HPDE6-E6E7 (cell line): ENCODE results near the gene CCNT2.
"Not testable (repeated sequence)": the region's sequence is repeated elsewhere in the genome, so short reads cannot be mapped to it uniquely, and the experiment has no call there.

Experiments
- DNase-seq: peaks from one replicate; pipeline ENCODE4 v3.0.0; 2011; ENCODE audit warnings: missing footprints; ENCODE audit errors: extremely low spot score

Gene CCNT2

DNA sequence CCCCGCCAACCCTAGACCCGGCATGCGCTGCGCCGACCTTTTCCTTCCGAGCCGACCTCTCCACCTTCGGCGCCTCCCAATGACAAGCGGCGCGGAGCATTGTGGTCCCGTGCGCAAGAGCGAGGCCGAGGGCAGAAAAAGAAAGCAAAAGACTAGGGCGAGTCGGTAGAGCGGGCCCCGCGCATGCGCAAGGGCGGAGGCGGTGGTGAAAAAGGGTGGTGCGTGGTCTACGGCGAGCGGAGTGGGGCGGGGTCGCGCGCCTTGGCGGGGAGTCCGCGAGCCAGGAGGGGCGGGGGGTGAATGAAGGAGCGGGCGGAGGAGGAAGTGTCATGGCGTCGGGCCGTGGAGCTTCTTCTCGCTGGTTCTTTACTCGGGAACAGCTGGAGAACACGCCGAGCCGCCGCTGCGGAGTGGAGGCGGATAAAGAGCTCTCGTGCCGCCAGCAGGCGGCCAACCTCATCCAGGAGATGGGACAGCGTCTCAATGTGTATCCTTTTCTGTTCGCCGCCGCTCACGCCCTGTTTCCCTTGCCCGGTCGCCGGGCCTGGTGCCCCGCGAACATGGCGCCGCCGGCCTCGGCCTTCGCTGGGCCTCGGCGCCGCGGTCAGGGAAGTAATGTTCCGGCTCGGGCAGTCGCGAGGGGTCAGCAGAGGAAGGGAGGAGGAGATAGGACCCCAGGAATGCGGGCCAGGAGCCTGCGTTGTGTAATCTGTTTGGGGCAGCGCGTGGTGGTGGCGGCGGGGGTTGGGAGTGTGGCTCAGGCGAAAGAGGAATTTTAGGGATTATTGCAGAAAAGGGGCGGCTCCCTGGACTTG, at the start of gene CCNT2:
Gene CCNT2, plus strand, starts transcription at position 297 of the 815 bp plus-strand sequence. Its CDS starts 33 bp downstream, at position 330.
- DNase-seq, result peak; percentile 98

DNA sequence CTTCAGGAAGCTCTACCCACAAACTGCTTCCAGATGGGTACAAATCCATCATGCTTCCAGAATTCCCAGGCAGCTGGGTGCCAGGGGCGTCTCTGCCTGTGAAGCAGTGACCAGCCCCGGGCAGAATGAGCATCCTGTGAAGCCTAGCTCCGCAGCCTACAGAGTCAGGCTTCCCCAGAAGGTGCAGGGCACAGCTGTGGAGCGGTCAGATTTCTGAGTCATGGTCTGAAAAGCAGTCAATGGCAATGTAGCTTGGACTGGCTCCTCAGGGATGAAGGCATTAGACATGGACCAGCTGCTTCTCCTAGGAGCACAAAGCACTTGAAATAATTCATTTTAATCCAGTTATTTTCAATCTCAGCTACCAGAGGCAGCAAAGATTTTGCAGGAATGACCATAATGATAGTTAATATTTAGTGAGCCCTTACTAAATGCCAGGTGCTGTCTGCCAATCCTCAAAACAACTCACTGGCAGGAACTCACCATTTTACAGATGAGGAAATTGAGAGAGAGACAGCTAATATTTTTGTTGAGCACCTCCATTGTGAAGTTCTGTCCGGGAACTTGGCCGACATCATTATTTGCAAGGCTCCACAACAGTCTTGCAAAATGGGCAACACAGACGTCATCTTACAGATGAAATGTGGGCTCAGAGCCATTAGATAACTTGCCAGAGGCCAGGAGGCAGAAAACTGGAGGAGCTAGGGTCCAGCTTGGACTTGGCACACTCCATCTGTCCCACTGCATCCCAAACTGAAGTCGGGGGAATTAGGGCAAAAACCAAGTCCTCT, 48.5 kb upstream of the CCNT2 start:
- no peak for DNase-seq

DNA sequence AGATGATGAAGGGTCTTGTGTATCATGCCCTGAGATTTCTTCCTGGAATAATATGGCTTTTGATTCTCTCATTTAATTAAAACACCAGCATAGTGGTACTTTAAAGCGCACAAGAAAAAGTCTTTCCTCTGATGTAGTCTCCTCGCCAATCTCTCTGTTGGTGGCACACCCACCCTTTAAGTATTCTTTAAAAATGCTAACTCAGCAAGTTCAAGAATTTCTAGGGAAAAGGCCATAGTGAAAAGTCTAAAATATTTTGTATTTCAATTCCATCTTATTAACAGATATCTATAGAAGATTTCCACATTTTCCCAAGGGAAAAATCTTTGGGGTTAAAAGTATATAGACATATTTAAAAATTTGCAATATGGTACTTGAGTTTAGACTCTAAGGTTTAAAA, 45.5 kb upstream of the CCNT2 start:
- DNase-seq, result no peak

DNA sequence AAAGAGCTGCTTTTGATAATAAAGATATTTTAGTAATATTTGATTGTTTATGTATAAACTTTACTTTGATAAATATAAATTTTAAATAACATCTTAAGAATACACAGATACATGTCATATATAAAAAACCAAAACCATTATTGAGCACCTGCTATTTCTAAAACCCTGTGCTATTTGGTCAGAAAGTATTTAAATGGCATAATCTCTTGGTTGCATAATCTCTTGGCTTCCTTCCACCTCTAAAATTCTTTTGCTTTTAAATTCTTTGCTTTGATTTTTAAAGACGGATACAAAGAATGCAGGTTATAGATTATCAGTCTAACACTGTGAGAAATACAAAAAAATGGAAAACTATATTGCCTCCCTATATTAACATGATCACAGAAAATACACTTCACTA, 43.3 kb upstream of the CCNT2 start:
- no peak for DNase-seq

DNA sequence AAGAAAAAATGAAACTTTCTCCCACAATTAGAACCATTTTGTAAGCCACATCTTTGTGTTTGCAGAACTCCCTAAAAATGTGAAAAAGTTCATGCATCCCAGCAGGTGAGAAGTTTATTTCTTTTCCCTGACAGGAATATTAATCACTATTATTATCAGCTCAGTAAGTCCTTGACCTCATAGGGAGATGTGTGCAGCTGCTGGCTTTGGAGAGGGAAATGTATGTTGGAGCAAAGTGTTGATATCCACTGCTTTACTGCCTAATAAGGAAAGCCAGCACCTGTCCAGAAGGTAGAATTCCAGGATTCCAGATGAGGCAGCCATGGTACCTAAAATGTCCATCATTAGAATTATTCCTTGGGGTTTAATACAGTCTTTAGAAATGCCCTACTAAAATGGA, 35.8 kb upstream of the CCNT2 start:
- DNase-seq, result no peak

DNA sequence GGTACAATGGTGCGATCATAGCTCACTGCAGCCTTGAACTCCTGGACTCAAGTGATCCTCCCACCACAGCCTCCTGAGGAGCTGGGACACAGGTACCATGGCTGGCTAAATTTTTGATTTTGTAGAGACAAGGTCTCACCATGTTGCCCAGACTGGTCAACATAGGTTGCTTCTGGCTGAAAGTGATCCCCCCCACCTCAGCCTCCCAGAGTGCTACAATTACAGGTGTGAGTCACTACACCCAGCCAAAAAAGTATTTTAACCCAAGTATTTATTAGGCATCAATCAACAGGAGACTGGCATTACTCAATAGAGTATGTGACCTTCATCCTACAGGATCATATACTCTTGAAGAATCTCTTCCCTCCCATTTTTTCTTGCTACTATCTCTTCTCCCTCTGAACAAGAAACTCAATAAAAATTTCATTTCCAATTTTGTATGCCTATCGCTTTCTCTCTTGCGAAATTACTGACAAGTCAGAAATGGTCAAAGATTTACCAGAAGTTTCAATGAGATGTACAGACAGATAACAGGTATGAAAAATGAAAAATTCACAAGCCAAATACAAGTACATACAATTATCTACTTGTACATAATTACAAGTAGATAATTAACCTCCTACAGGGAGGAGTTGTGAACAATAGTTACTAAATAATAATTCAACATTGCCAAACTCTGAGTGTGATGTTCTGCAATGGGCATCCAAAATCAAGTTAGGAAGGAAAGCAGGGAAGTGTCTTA, 34.9 kb upstream of the CCNT2 start:
- DNase-seq, result no peak

DNA sequence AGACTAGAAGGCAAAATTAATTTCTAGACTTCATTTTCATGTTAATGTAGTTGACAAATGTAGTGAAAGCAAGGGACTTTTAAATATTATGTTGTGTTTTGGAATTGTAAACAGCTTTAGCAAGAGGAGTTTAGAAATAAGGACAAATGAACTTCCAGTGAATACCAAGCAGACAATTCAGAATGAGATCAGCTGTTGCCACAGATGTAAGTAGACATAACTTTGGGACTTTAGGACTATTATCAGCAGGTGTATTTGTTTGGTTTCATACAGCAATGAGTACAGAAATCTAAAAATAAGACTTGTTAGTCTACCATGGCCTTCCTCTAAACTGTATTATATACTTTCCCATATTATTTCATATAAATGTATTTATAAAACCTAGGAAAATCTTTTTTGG, 34.2 kb upstream of the CCNT2 start:
- DNase-seq, result no peak

DNA sequence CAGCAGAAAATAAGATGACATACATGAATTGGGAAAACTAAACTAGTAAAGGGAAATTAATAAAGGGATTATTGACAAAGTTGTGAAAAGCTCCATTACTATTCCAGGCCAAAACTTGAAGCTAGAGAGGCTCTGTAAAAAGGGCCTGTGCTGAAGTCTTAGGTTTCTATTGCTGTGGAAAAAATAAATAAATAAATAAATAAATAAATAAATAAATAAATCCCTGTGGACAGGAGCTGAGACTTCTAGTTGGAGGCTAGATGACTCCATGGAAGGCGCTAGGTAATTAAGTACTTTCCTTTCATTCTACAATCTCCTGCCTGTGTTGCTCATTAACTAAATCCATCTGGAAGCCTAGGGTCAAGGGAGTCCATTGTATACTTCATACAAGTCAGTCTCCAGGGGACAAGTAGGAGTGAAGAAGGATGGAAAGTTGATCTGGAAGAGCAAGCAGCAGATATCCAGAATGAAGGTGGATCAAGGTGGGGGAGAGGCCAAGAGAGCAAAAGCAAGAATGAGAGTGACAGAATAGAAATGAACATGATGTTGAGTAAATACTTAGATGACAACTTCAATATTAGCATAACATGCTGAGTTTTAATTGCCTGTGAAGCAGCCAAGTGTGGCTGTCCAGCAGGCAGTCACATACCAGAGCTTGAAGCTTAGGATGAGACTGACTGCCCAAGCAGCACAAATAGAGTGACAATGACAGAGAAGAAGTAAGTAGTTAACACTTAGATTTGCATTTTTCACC, 26.2 kb upstream of the CCNT2 start:
- no peak for DNase-seq

DNA sequence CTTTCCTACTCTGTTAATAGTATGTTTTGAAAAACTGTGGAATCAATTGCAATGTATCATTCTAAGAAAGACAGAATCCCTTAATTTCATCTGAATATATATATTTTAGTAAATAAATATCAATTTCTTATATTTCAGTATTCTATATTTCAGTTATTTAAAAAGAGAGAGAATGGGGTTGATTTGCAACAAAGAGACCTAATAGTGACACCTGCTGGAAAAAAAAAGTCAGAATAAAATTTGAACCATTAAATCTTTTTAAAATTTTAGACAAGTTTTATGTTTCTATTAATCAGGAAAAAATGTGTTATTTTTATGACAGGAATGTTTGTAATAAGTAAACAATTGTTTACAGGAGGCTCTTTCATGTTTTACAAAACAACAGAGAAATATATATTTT, 20.7 kb upstream of the CCNT2 start:
- no peak for DNase-seq

DNA sequence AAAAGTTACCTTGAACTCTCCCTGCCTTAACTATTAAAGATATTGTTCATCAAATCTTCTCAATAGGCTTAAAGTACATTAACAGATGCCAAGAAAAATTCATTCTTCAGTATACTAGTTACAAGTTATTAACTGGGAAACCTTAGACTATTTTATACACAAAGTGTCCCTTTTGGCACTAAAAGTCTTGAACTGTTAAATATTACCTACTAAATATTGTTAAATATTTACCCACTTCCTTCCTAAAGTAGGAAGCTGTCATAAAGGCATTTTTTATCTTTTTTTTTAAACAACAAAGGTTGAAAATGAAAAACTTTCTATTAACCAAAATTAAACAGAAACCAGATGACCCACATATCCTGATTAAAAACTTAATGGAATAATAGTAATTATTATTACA, 19.4 kb upstream of the CCNT2 start:
- no peak for DNase-seq

DNA sequence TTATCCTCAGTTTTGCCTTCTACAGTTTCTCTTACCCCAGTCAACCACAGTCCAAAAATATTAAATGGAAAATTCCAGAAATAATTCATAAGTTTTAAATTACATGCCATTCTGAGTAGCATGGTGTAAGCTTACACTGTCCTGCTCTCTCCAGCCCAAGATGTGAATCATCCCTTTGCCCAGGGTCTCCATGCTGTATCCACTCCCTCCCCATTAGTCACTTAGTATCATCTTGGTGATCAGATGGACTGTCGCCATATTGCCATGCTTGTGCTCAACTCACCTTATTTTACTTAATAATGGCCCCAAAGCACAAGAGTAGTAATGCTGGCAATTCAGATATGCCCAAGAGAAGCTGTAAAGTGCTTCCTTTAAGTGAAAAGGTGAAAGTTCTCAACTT, 18.5 kb upstream of the CCNT2 start:
- no peak for DNase-seq

DNA sequence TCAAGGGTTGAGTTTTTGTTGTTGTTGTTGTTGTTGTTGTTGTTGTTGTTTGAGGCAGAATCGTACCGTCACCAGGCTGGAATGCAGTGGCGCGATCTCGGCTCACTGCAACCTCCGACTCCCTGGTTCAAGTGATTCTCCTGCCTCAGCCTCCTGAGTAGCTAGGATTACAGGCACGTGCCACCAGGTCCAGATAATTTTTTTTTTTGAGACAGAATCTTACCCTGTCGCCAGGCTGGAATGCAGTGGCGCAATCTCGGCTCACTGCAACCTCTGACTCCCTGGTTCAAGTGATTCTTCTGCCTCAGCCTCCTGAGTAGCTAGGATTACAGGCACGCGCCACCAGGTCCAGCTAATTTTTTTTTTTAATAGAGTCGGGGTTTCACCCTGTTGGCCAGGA, 14.9 kb upstream of the CCNT2 start:
- DNase-seq, result not testable (repeated sequence)

DNA sequence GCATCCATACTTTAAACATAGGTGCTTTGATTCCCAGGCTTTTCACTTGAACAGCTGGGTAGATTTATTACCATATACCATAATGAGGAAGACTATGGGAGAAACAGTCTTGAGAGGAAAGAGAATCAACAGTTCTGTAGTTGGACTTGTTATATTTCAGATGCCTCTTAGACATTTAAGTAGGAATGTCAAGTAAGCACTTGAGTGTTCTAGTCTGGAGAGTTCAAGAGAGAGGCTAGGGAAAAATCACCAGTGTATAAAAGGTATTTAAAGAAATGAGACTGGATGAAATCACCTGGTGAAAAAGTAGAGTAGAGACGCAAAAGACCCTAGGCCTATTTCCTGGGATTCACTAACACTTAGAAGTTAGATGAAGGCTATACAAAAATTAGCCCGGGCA, 13.5 kb upstream of the CCNT2 start:
- no peak for DNase-seq

DNA sequence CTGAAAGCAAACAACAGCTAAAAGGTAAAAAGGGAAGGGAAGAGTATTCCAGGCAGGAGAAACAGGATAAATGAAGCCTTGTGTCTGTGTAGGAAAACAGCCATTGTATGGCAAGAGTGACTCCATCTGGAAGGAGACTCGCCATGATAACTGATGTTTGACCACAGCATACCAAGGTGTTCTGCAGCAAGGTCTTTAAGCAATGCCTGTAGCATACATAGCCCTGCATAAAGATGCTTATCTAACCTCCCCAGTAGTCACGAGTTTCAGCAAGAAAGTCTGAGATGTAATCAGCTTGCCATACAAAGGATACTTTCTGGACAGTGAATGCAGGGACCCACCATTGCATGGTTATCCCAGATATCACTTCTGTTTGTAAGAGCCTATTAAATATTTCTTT, 11.9 kb upstream of the CCNT2 start:
- DNase-seq, result no peak

DNA sequence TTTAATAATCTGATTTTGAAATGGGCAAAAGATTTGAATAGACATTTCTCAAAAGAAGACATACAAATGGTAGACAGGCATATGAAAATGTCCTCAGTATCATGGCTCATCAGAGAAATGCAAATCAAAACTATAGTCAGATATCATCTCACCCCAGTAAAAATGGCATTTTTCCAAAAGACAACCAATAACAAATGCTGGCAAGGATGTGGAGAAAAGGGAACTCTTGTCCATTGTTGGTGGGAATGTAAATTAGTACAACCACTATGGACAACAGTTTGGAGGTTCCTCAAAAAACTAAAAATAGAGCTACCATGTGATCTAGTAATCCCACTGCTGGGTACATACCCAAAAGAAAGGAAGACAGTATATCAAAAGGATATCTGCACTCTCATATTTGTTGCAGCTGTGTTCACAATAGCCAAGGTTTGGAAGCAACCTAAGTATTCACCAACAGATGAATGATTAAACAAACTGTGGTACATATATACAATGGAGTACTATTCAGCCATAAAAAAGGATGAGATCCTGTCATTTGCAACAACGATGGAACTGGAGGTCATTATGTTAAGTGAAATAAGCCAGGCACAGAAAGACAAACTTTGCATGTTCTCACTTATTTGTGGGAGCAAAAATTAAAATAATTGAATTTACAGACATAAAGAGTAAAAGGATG, 11.0 kb upstream of the CCNT2 start:
- DNase-seq, result not testable (repeated sequence)

DNA sequence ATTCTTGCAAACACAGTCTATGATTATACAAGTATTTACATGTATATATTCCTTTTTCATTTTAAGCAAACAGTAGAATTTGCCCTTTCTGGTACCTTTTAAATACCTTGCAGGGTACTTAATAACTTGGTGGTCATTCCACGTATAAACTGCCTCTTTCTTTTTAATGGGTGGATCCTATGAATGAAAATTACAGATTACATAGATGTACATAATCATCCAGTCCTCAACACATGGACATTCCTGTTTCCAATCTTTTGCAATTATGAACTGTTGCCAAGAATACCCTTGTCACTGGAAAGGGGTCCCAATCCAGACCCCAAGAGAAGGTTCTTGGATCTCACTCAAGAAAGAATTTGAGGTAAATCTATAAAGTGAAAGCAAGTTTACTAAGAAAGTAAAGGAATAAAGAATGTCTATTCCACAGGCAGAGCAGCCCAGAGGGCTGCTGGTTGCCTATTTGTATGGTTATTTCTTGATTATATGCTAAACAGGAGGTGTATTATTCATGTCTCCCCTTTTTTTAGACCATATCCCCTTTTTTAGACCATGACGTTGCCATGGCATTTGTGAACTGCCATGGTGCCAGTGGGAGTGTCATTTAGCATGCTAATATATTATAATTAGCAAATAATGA, 7.7 kb upstream of the CCNT2 start:
- DNase-seq, result no peak

DNA sequence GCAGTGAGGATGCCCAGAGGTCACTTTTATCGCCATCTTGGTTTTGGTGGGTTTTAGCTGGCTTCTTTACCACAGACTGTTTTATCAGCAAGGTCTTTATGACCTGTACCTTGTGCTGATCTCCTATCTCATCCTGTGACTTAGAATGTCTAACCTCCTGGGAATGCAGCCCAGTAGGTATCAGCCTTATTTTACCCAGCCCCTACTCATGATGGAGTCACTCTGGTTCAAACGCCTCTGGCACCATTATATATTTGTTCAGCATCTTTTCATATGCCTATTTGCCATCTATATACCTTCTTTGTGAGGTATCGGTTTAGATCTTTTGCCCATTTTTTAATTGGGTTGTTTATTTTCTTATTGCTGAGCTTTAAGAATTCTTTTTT, 7.2 kb upstream of the CCNT2 start:
- DNase-seq, result no peak

DNA sequence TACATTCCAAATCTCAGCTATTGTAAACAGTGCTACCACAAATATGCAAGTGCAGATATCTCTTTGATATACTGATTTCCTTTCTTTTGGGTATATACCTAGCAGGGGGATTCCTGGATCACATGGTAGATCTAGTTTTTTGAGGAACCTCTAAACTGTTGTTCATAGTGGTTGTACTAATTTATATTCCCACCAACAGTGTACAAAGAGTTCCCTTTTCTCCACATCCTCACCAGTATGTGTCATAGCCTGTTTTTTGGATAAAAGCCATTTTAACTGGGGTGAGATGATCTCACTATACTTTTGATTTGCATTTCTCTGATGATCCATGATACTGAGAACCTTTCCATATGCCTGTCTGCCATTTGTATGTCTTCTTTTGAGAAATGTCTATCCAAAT, 6.3 kb upstream of the CCNT2 start:
- no peak for DNase-seq

DNA sequence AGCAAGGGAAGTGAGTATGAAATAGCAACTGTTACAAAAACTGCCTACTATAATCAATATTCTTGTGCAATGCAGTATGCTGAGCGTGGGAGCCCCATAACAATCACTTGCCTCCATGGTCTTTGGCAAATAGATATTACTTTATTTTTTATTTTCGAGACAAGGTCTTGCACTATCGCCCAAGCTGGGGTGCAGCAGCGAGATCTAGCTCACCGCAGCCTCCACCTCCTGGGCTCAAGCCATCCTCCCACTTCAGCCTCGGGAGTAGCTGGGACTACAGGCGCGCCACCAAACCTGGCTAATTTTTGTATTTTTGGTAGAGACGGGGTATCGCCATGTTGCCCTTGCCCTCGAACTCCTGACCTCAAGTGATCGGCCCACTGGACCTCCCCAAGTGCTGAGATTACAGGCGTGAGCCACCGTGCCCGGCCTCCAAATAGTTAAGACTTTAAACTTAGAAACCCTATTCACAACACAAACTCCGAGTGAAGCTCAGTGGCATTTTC, 1.2 kb upstream of the CCNT2 start:
- no peak for DNase-seq

DNA sequence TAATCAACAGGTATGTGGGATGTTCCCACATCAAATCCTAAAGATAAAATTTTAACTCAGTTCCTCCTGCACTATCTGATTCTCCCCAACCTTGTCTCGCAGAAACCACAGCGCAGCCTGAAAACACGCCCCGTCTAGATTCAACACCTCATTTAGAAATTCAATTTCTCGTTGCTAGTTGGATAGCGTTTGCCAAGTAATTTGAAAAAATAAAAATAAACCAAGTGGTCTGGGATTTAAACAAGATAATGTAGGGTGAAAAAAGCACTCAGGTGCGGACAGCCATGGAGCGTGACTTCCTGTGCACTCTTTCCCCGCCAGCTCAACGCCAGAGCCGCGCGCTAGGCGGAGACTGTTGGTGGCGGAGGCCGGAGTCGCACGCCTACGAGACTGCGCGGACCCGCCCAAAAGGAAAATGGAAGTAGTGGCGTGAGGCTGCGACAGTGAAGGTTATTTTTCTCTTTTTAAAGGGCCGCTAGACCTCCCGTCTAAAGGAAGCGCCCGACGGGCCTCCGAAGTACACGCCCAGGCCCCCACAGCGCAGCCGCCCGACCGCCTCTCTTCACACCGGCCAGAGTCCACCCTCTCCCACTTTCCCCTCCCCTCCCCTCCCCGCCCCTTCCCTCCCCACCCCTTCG, 615 bp upstream of the CCNT2 start:
- DNase-seq, result peak; percentile 69
